HG02840 (cell line): ENCODE results near the gene FAM222A.

Experiments
- ATAC-seq: cut with Tn5 transposase; IDR thresholded peaks from one replicate; pipeline ENCODE4 v1.9.1; 2021; ENCODE audit warnings: mild to moderate bottlenecking, moderate library complexity, moderate number of reproducible peaks; ENCODE audit not compliant: unreplicated experiment, low FRiP score

FAM222A gene

DNA sequence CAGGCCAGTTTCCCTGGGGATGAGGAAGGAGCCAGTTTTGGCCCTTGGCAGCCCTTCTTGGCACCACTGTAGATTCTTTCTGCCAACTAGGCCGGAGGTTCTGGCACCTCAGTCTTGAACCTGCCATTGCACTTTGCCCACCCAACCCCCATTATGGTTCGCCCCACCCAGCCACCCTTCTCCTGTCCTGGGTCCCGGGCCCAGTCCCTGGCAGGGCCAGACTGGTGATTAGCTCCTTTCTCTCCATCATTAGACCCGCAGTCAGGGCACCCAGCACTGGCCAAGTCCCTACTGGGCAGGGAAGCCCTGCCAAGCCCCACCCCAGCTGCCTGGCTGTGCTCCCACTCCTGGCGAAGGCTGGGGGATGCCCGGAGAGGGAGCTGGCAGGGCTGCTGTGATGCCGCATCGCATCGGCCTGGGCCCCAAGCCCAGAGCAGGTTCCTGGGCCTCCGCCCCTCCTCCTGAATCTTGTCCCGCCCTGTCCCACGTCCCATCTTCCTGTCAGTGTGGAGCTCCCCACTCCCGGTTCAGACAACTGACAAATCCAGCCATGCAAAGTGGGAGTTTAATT, 9.8 kb downstream of the FAM222A start:
- ATAC-seq = no peak

DNA sequence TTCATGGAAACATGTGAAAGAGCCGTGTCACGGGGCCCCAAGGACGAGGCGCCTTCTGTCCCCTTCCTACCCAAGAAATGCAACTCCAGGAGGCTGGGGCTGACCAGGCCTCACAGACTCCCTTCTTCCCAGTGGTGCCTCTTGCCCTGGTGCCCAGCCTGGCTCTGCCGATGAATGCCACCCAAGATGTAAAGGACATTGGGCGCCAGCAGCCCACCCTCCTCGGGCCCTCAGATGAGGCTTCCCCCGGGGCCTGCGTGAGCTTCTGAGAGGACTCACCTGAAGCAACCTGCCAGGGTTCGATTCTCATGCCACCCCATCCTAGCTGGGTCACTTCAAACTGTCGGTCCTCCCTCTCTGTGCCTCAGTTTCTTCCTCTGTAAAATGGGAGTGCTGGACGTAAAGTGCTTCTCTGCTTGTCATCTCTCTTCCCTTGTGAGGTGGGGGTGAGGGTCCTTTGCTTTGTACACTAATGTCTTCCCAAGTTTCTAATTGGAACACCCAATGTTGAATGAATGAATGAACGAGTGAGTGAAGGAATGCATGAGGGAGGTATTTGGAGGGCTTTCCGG, 10.8 kb downstream of the FAM222A start:
- no peak for ATAC-seq

DNA sequence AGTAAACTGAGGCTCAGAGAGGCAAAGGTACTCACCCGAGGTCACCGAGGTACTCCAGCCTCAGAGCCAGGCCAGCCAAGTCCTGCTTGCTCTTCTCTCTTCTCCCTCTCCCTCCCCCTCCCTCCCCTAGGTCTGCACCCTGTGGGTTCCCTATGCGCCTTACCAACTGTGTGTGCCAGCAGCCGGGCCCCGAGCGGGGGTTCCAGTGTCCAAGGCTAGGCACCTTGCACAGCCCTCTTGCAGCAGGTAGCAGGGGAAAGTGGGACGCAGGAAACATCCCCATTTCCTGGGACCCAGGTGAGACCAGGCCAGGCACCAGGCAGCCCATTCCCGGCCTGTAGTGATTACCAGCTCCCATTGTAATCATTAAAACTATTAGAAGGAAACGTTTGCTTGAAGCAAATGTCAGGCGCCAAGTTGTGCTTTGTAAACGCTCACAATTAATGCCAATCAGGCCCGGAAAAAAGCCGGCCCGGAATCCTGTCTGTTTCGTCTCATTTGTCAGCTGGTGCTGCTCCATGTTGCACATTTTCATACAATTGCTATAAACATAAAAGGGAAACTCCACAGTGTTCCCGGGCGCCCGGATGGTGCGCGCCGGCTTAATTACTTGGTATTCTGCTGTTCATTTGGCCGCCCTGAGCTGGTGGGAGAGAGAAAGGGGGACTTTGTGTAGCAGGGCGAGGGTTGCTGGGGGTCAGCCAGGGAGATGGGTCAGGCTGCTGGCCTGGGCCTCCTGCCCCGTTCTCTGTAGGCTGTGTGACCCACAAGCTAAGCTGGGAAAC, 11.9 kb downstream of the FAM222A start:
- ATAC-seq = no peak

DNA sequence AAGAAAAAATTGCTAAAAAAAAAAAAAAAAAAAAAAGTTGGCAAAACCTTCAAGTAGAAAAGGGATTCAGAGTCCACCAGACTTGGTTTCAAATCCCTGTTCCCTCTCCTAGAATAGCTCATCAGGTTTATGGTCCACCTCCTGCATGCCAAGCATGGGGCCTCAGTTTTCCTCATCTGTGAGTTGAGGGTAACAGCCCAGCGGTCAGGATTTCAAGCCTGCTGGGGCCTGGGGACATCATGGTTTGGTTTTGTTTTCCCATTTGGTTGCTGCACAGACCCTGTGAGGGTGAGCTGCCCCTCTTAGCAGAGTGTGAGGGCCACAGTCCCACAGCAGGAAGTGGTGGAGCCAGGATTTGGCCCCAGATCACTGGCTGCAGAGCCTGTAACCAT, 12.5 kb downstream of the FAM222A start:
- ATAC-seq = no peak

DNA sequence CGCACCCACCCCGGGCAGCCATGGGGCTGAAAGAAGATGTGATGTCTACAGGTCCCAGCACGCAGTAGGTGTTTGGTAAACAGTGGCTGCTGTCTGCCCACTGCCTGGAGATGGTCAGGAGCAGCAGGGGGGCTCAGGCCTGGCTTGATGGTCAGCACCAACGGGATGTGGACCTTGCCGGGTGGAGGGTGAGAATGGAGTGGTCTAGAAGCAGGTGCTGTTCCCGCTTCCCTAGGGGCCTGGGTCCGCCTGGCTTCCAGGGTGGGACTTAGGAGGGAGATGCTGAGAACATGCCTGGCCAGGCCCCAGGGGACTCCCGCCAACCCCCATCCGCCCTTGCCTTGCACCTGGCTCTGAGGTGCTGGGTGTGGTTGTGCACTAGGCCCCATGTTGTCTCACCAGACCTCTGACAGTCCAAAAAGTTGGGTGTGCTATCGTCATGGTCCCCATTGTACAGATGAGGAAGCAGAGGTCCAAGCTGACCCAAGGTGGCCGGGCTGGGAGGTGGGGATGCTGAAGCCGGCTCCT, 12.9 kb downstream of the FAM222A start:
- no peak for ATAC-seq

DNA sequence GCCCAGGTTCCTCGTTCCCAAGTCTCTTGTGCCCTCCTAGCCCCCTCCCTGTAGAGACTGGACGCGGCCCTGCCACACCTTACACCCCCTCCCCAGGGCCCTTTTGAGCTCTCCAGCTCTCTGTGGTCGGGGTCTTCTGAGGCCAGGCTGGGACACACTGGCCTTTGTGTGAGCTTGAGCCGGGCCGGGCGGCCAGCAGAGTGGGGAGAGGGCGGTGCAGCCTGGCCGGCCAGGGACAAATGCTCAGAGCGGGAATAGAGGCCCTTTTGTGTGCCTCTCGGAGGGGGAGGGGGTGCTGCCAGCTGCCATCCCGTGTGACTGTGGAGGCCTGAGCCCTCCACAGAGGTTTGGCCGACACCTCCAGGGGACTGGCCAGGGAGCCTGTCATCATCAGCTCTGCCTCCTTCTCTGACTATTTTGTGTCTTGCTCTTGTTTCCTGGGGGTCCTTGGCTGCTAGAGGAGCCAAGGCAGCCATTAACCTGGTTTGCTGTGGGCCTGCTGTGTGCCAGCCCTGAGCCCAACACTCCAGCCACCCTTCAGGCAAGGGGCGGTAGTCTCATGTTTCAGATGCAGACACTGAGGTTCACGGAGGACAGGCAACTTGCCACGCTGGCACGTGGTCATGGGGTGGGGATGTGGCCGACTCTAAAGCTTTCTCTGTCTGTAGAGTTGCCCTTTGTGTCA, 13.6 kb downstream of the FAM222A start:
- ATAC-seq = no peak

DNA sequence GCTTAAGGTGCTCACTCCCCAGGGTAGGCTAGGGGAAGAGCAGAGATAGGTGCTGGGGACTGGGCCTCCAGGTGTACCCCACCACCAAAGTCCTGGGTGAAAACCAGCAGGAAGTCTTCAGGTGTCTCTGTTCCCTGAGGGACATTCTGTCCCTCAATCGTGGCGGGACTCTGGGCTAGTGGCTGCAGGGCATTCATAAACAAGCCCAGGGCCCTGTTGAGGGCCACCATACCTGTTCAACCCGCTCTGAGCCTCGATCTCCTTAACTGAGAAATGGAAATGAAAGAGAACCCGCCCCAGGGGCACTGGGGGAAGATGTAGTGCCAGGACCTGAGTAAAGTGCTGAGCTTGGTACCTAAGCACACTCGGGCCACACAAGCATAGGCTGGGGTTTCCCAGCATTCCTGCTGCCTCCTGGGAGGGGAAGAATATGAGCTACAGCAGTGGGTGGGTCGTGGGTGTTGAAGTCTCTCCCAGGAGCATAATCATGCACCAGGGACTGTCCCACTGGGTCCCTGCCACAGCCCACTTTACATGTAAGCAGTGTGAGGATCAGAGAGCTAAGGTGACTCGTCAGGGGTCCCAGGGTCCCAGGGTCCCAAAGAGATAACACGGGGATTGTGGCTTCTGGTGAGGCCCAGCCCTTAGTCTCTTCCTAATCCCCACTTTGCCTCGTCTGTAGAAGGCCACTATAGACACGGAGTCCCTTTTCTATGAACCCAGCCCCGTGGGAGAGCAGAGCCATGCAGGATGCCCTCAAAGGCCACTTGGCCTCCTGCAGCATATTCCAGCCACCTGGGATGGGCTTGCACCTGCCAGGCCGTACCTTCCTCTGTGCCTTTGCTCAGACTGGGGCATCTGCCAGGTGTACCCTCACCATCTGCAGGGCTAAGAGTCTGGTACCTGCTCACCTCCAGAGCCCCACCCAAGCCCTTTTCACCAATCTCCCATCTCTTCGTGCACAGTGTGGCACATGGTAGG, 14.4 kb downstream of the FAM222A start:
- no peak for ATAC-seq

DNA sequence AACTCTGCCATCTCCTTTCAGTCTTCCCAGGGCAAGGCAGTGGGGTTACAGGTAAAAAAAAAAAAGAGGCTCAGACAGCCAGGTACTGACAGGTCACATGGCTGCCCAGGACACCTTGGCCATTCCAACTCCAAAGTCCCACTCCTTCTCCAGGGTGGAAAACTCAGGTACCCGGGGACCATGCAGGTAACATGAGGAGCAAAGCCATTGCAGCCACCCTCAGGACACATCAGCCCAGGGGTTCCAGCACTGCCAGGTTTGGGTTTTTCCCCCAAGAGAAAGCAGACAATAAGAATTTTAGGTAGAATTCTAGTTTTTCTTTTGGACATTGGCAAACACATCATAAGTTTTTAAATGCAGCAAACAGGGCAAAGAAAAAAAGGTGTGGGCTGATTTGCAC, 15.3 kb downstream of the FAM222A start:
- no peak for ATAC-seq

DNA sequence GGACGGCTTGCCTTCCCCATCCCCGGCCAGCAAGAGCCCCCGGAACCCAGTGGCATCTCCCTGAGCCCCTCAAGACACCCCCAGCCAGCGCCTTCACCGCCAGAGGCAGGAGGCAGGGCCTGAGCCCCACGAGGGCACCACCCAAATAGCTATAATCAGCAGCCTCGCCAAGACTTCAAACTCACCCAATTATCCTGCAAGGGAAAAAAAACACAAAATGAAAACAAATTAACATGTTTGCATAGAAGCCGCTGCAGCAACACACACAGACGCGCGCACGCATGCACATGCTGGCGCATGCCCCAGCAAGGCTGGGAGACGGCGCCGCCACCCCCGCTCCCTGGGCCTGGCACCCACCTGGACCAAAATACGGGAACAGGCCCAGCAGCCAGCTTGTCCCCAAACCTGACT, 15.8 kb downstream of the FAM222A start:
- ATAC-seq = no peak

DNA sequence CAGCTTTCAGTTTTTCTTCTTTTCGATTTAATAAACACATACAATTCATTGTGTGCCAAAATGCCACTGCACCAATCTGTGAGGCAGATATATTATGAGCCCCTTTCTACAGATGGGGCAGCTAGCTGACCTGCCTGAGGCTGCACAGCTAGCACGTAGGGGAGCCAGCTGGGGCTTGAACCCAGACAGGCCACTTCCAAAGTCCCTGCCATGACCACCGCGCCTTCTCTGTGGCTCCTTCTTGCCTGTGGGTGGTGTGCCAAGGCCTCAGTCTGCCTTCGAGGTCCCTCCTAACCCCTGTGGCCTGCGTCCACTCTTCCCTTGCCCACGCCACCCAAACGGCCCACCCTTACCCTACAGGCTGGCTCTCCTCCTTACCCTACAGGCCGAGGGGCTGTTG, 16.2 kb downstream of the FAM222A start:
- no peak for ATAC-seq

DNA sequence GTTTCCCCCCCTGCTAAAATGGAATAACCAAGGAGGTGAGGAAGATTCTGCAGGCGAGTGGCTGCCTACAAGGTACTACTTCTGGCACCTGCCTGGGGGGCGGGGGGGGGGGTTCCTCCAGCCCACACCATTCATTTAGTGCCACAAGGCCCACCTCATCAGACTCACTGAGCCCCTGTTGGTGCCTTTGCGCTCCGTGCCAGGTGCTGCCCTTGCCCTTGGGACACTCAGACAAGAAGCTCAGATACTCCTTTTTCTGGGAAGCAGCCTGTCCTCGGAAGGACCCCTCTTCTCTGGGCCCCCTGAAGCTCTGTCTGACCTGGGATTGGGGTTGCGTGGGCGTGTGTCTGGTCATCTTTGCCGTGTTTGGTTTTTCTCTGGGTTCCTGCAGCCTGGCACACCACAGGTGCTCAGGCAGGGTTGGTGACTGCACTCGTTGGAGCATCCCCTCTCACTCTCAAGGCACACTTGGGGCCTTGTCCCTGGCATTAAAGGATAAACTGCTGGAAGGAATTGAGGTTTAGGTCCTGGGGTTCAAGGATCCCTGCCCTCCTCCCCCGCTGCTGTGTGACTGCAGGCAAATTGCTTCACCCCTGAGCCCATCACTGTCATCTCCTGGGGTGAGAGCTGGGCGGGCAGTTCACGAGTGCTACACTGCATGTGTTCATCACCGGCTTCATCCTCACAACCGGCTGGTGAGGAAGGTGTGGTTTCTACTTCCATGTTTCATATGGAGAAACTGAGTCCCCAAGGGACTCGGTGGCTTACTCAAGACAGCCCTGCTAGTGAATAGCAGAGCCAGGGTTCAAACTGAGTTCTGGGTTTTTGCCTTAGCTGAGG, 16.9 kb downstream of the FAM222A start:
- no peak for ATAC-seq

DNA sequence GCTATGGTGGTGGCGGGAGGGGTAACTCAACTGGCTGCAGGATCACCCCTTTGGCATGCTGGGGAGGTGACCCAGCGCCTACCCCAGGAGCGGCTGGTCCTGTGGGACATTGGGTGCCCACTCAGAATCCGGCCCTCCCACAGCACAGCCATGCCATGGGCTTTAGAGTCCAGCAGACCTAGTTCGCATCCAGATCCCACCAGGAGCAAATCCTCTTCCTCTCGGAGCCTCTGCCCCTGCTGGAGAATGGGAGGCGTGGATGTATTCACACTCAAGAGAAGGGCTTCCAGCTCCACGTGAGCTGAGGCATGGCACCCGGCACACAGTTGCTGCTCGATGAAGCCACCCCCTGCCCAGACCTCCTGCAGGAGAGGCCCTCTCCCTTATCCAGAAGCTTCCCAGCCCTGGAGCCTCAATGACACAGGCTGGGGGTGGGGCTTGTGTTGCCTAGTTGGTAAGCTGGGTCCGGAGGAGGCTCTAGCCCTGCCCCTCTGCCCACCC, 17.7 kb downstream of the FAM222A start:
- ATAC-seq = no peak

DNA sequence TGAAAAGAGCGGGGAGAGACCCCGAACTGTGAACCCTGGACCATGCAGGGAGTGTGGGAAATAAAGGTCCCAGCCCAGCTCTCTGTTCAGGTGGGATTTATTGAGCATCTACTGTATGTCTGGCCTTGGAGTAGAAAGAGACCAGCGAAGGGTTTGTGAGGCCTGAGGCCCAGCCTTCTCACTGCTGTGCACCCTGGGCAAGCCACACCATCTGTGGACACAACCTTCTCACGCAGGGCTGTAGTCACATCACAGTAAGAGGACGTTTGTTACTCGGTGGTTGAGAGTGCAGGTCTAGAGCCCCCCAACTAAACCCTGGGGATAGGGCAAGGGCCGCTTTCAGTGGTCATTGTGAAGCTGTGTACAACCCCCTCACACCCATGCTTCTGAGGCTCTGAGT, 18.2 kb downstream of the FAM222A start:
- ATAC-seq = no peak

DNA sequence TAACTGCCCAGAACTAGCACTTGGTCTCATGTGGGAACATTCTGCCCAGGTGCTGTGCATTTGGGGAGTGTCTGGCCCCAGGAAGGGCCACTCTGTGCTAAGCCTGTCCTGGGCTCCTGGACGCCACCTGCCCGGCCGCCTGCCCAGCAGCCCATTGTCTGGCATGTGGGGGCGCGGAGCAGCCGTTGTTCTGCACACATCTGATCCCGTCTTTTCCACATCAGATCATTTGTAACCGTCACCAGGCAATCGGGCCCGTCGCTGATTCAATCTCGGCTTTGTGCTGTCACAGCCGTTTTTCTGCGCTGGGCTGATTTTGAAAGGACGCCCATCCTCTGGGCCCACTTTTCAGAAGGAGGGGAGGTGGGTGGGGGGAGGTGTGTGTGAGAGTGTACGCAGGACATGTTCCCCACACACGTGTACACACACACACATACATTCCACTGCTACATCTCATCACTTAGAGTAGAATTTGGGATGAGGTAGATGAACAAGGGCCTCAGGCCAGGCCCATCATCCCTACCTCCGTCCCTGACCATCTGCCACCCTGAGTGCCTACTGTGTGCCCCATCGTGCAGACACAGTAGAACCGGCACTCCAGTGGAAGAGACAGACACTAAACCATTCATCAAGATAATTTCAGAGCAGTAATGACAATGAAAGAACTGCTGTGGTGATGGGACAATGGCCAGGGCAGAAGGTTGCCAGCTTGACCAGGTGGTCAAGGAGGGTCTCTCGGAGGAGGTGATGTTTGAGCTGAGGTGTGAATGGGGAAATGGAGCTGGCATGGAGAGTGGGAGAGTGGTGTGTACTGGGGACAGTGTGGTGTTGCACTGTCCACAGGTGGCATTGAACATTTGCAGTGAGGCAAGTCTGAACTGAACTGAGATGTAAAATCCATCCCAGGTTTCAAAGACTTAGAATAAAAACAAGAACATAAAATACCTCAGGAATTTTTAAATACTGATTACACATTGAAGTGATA, 19.0 kb downstream of the FAM222A start:
- ATAC-seq = no peak

DNA sequence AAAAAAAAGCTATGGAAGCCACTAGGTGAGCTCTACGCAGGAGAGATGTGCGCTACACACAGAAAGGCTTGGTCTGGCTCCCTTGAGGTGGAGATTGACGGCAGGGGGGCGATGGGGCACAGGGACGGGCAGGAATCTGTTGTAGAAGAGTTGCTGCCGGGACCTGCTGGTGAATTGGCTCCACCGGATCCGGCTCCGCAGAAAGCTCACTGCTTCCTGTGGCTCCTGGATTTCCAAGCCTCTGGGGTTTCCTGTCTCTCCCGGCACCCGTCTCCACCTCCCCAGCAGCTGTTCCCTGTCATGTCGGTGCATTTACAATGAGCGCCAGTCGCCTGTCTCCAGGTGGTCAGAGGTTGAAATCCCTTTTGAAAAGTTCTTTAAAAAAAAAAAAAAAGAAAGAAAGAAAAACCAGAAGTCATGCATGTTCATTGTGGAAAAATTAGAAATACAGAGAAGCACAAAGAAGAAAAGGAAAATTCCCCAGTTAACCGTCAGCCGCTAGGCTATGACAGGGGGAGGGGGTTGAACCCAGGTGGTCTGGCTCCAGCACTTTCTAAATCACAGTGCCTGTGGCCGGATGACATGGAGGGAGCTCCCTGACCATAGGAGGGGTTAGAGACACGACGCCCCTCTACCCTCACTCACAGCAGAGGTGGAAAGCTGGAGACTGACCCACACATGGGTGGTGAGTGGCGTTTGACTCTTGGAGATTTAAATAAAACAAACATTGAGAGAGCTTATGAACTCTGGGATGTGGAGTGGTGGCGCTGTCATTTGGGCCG, 20.8 kb downstream of the FAM222A start:
- no peak for ATAC-seq

DNA sequence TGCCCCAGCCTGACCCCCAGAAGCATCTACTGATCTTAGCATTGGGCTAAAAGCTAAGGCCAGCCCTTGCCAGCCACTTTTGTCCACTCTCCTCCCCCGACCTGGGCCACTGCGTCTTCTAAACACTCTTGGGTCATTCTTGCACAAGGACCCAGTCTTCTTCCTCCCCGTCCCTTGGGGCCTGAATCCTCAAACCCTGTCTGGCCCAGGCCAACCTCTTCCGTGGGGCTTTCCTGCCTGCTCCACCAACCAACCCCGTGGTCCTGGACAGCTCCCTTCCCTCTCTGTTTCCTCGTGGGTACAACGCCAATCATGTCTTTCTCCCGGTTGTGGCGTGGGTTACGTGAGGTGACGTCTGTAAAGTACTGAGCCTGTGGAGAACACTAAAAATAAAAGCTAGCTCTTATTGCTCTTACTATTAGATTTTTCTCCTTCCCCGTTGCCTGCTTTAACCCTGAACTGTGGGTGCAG, 21.5 kb downstream of the FAM222A start:
- ATAC-seq = no peak
